Uterus (tissue), 2 donors: Measurements from ENCODE around the gene ITGA11.

Experiments
- CTCF ChIP-seq, 4 experiments: fragments of 200-600 bp in 2 of 4; fragments of 450-650 bp in 2 of 4; sonication (generic) in 2 of 4; IDR thresholded peaks; one replicate each; pipeline ENCODE4 v1.5.1; 2016 to 2019; ENCODE audit warnings: antibody characterized with exemption in 4 of 4, mild to moderate bottlenecking in 2 of 4, moderate library complexity in 1 of 4
- POLR2A ChIP-seq, 2 donors: fragments of 450-650 bp; IDR thresholded peaks; one replicate each; pipeline ENCODE4 v1.6.1; 2016; ENCODE audit warnings: antibody characterized with exemption in 2 of 2, mild to moderate bottlenecking in 1 of 2, moderate library complexity in 1 of 2

DNA sequence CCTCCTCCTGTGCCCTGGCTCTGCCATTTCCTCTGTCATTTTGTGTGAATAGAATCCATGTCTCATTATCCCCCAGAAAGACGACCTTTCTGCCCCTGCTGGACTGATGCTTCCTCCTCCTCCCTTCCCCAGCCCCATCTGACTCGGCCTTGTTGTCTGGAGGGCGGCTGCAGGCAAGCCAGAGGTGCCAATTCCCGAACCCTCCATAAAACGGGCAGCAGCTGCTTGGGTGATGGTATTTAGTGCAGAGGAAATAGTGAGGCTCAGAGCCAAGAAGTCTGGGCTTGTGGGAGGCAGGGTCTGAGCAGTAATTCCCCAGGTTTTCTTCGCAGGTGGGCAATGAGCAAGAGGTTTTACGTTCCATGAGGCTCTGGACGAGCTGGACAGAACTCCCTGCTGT, 71.2 kb downstream of the ITGA11 start:
- TF ChIP-seq CTCF (IDR thresholded peaks at IDR 0.05) = no peak
- TF ChIP-seq POLR2A (IDR thresholded peaks at IDR 0.05) = no peak
